GM12875 (cell line): ENCODE measurements around the gene LAPTM5.
"Not testable (repeated sequence)": the region's sequence is repeated elsewhere in the genome, so short reads cannot be mapped to it uniquely, and the experiment has no call there.

Experiments used
- H3K4me3 ChIP-seq: one replicate; pipeline ENCODE4 v1.5.1; 2011; ENCODE audit warnings: low read depth, low read length, control low read depth
- TF ChIP-seq, protein P1 (sequence below): IDR thresholded peaks from 2 replicates; pipeline ENCODE4 v1.5.1; 2011; ENCODE audit warnings: low read depth, mild to moderate bottlenecking, control low read depth, inconsistent platforms, low read length, moderate library complexity, borderline replicate concordance; ENCODE audit not compliant: insufficient read depth

The LAPTM5 gene

DNA sequence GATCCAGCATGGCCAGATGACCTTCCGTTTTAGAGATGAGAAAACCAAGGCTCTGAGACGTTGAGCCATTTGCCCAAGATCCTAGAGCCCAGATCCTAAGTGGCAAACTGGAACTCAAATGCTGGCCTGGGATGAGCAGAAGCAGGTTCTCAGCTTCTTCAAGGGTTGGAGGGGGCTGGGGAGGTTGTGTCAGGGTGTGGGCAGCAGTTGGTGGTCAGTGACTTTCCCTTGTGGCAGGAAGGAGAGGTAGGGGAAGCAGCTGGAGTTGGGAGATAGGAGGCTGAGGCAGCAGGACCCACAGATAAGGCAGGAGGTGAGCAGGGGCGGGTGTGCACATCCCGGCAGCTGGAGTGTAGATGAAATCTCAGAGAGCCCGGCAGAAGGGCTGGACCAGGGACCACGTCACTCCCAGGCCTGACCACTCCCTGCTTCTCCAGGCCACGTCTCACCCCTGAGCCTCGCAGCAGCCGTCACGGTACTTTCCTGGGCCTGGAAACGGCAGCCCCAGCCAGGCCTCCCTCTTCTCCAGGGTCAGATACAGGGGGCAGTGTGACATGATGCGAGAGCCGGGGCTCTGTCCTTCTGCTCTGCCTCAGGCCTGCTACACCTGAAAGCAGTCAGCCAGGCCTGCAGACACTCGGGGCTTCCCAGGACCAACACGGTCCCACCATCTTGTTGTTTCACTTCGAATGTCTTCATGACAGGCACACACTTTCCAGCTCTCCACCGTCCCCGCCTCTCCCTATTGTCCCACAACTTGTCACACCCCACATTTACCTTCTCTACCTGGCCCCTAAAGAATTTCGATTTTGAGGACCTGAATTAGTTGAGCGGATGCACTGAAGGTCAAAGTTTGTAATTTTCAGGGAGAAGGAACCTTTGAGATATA is 11.5 kb upstream of the LAPTM5 start:
- TF ChIP-seq, protein P1, sequence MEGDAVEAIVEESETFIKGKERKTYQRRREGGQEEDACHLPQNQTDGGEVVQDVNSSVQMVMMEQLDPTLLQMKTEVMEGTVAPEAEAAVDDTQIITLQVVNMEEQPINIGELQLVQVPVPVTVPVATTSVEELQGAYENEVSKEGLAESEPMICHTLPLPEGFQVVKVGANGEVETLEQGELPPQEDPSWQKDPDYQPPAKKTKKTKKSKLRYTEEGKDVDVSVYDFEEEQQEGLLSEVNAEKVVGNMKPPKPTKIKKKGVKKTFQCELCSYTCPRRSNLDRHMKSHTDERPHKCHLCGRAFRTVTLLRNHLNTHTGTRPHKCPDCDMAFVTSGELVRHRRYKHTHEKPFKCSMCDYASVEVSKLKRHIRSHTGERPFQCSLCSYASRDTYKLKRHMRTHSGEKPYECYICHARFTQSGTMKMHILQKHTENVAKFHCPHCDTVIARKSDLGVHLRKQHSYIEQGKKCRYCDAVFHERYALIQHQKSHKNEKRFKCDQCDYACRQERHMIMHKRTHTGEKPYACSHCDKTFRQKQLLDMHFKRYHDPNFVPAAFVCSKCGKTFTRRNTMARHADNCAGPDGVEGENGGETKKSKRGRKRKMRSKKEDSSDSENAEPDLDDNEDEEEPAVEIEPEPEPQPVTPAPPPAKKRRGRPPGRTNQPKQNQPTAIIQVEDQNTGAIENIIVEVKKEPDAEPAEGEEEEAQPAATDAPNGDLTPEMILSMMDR, result no peak
- no peak overlapping the region for H3K4me3 ChIP-seq

DNA sequence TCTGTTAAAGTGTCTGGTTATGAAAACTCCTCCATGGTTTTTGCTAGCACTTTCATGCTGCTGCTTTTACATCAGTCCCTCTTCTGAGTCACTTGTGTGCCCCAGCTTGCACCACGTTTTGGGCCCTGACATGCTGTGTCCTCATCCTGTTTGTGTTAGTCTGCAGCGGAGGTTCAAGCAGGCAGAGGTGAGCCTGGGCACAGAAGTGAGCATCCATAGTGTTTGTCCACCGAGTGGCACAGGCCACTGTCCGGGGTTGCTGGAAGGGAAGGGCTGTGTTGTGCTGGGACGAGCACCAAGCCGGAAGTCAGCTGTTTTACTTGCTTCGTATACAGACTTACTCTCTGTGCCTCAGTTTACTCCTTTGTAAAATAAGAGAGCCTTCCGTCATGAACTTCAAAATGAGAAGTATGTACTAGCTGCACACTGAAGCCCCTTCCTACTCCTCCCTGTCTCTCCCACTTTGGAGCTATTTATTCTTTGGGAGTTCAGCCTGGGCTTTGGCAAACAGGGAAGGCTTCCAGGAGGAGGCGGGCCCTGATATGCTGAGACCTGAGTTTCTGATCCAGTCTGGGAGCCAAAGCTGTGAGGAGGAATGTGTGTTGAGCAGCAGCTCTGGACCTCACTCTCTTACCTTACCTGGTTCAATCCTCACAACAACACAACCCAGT is 10.7 kb upstream of the LAPTM5 start:
- no peak overlapping the region for H3K4me3 ChIP-seq
- TF ChIP-seq, protein P1, result no peak

DNA sequence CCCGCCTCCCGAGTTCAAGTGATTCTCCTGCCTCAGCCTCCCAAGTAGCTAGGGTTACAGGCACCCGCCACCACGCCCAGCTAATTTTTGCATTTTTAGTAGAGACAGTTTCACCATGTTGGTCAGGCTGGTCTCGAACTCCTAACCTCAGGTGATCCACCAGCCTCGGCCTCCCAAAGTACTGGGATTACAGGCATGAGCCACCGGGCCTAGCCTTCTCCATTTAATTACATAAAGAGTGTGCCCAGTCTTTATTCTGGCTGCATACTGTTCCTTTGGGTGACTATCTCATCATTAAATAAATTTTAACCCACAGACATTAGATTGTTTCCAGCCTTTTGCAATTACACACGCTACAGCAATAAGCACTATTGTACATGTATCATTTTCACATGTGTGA is 9.4 kb upstream of the LAPTM5 start:
- not testable (repeated sequence) for H3K4me3 ChIP-seq

DNA sequence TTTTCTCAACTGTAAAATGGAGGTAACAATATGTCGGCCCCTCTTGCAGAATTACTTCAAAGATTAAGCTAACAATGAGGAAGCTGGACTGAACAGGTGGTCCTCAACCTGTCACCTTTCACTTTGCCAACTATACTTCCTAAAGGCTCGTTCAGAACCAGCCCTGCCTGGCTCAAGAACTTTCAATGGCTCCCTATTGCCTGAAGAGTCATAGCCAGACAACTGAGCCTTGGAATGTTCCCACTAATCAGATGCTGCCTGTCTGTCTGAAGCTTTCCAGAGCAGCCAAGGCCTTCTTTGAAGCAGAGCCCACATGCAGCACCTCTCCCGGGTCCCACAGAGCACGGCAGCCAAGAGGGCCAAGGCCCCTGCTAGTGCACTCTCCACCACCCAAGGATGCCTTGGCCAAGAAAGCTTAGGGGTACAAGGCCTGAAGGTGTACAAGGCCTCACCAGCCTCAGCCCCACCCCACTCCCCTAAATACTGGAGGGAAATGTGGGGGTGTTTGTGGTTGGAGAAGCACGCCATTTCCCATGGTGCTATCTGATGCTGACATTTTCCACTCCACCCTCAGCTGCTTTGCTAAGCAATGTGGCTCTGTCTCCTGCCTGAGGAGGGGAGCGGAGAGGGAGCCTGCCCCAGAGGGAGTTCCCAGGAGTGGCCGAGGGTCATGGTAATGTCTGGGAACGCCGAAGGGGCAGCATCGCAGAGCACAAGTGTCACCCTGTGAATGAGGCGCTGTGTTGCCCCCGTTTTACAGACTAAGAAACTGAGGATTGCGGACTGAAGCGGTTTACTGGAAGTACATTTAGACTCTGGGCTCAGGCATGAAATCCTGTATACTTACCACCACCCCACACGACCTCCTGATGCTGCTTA is 8.2 kb upstream of the LAPTM5 start:
- no peak overlapping the region for H3K4me3 ChIP-seq
- TF ChIP-seq, protein P1, result no peak

DNA sequence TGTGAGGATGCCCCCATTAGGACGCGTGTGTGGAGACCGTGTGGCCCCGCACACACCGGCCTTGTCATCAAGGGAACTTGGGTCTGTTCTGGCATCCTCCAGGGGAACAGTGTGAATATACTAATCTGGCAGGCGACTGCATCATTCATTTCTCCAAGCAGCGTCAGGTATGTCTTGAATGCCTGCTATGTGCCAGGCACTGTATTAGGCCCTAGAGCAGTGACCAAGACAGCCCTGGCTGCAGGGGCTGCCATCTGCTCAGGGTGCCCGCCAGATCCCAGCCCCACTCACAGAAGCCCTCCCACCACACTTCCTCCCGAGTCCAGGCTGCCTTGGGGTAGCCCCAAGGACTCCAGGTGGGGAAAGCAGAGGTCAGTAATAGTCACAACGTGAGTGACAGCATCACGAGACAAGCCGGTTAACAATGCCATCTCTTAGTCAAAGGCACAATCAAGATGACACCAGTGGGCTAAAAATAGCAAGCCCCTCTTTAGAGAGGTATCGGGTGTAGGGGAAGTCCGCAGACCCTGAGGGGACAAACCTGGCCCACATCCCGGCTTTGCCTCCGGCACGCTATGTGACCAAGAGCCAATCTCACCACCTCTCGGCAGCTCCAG is 7.5 kb upstream of the LAPTM5 start:
- no peak overlapping the region for H3K4me3 ChIP-seq

DNA sequence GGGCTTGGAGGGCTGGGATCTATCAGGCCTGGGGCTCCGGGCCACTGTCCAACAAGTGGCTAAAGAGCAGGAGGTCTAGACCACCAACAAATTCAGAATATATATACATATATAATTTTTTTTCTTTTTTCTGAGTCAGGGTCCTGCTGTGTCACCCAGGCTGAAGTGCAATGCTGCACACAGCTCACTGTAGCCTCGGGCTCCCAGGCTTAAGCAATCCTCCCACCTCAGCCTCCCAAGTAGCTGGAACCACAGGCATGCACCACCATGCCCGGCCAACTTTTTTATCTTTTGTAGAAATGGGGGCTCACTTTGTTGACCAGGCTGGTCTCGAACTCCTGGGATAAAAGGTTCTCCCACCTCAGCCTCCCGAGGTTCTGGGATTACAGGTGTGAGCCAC is 6.8 kb upstream of the LAPTM5 start:
- TF ChIP-seq, protein P1, result no peak

More for the DNA sequence above, 7.5 kb upstream of the LAPTM5 start:
- TF ChIP-seq, protein P1, result no peak

More for the DNA sequence above, 6.8 kb upstream of the LAPTM5 start:
- H3K4me3 ChIP-seq, result no peak overlapping the region
